Nephron (organoid): Measurements from ENCODE around the gene VAX1.

ENCODE experiments used
- H3K27ac Mint-ChIP-seq, 3 experiments: 2 replicates each; pipeline ENCODE4 v1.8.0; 2020; ENCODE audit warnings: mixed read lengths in 3 of 3, mild to moderate bottlenecking in 2 of 3, moderate library complexity in 1 of 3
- H3K27me3 Mint-ChIP-seq: 2 replicates; pipeline ENCODE4 v1.8.0; 2021; ENCODE audit warnings: low read depth, mild to moderate bottlenecking, moderate library complexity, mixed read lengths
- H3K36me3 Mint-ChIP-seq: 2 replicates; pipeline ENCODE4 v1.8.0; 2020; ENCODE audit warnings: low read depth, mixed read lengths
- H3K4me1 Mint-ChIP-seq: 2 replicates; pipeline ENCODE4 v1.8.0; 2020; ENCODE audit warnings: mixed read lengths
- H3K4me3 Mint-ChIP-seq, 3 experiments: 2 replicates each; pipeline ENCODE4 v1.8.0; 2020; ENCODE audit warnings: mild to moderate bottlenecking in 3 of 3, mixed read lengths in 3 of 3, moderate library complexity in 2 of 3
- H3K9me3 Mint-ChIP-seq: 2 replicates; pipeline ENCODE4 v1.8.0; 2020; ENCODE audit warnings: mixed read lengths
- TF ChIP-seq, protein P1 (sequence below), 3 experiments: fragments of 200-600 bp; sonication (generic); IDR thresholded peaks; one replicate each; pipeline ENCODE4 v1.5.0; 2021; ENCODE audit warnings: antibody characterized with exemption in 3 of 3; ENCODE audit not compliant: unreplicated experiment in 3 of 3

Gene VAX1

DNA sequence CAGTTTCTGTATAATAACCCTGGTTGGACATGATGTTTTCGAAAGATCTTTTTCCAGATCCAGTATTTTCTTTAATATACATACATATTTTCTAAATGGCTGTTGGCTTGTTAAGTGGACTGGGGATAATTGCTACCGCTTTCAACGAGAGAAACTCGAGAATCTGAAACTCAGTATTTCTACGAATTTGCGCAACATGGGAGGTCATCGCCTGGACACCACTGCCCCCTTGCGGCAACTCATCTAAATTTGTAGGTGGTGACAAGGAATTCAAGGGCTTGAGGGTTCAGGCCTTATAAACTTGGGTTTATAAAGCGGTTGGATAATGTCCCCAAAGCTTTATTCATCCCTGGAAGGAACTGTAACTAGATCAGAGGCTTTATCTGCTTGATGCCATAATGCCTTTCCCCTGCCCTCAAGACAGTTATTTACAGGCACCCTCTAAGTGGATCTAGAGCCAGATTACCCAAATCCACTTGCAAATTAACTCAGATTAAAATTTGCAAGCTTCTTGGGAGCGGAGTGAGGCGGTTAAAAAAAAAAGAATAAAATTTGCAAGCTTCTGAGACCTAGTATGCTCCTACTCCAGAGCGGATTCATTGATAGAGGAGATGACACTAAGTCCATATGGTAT is 37.9 kb upstream of the VAX1 start:
- Mint-ChIP-seq H3K4me3 (peak overlapping the region; percentile 73 to 85 (median 78)), H3K27ac (no peak overlapping the region), H3K36me3 (no peaks in the 10 kb centered on the region), H3K4me1 (peaks cover 11% of the 10 kb centered on the region), H3K27me3 (peaks cover 89% of the 10 kb centered on the region), H3K9me3 (no peaks in the 10 kb centered on the region)
- TF ChIP-seq, protein P1, sequence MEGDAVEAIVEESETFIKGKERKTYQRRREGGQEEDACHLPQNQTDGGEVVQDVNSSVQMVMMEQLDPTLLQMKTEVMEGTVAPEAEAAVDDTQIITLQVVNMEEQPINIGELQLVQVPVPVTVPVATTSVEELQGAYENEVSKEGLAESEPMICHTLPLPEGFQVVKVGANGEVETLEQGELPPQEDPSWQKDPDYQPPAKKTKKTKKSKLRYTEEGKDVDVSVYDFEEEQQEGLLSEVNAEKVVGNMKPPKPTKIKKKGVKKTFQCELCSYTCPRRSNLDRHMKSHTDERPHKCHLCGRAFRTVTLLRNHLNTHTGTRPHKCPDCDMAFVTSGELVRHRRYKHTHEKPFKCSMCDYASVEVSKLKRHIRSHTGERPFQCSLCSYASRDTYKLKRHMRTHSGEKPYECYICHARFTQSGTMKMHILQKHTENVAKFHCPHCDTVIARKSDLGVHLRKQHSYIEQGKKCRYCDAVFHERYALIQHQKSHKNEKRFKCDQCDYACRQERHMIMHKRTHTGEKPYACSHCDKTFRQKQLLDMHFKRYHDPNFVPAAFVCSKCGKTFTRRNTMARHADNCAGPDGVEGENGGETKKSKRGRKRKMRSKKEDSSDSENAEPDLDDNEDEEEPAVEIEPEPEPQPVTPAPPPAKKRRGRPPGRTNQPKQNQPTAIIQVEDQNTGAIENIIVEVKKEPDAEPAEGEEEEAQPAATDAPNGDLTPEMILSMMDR (IDR thresholded peaks at IDR 0.05; ENCODE audit: unreplicated experiment in 3 of 3) = peak; percentile 73 to 85 (median 85)

DNA sequence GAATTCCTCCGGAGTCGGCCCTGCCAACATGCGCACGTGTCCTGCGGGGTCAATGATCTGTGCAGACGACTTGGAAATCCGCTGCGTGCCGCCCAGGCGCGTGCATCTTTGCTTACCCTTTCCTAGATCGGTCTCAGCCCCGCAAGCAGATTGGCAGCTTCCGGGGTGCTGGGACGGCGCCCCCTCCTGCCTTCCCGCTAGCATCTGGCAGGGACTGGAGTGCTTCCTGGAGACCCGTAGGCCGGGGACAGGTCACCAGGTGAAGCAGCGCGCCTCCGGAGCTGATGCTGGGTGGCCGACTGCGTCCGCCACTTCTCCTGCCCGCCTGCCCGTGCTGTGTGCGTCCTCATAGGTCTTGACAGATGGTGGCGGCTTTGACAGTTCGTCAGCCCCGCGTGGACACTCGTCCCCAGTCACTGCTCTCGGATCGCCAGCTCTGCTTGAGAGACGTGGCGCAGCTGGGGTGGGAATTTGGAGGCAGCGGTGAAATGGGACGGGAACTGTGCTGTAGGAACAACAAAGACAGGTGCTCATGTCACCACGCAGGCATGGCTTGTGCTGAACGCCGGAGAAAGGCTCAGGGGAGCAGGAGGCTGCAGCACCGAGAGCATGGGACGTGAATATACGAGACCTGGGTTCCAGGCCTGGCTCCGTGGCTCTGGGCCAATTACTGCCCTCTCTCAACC is 37.3 kb upstream of the VAX1 start:
- no peaks in the 10 kb centered on the region for H3K9me3 Mint-ChIP-seq
- H3K4me3 Mint-ChIP-seq = peak overlapping the region; percentile 78 to 85 (median 81)
- H3K27ac Mint-ChIP-seq = no peak overlapping the region
- H3K4me1 Mint-ChIP-seq = peaks cover 11% of the 10 kb centered on the region
- TF ChIP-seq, protein P1 (IDR thresholded peaks at IDR 0.05; ENCODE audit: unreplicated experiment in 3 of 3) = peak in 1 of 3 experiments; percentile 4
- peaks cover 90% of the 10 kb centered on the region for H3K27me3 Mint-ChIP-seq
- H3K36me3 Mint-ChIP-seq = no peaks in the 10 kb centered on the region

DNA sequence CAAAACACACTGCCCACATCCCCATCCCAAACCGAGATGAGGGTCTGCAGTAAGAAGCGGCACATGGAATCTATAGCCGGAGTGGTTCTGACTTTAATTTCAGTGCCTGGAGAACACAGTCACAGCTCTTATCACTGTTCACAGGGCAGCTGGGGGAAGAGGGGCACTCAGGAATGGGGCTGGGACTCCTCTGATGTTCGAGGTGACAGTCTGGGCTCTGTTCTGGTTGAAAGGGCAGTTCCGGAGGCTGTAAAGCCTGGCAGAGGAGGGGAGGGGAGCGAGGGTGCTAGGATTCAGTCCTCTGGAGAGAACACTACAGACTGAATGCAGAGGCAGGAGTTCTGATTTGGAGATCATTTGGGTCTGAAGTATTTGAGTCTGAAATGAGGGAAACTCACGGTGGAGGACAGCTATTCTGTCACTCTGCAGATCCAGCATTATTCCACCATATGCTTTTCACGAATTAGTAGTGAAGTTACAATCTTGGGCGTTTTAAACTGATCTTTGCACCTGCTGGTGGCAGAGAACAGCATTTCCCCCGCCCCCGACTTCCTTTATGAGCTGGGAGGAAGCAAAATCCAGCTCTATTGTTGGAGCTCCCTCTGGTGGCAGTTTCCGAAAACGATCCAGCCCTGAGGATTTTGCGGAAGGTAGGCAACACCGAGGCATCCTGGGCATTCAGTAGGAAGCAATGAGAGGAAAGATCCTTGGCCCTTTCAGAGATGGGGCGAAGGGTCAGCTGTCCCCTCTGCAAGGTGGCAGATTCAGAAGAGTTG is 36.6 kb upstream of the VAX1 start:
- H3K36me3 Mint-ChIP-seq = no peaks in the 10 kb centered on the region
- H3K9me3 Mint-ChIP-seq = no peaks in the 10 kb centered on the region
- peak overlapping the region; percentile 78 to 85 (median 81) for H3K4me3 Mint-ChIP-seq
- H3K27me3 Mint-ChIP-seq = peaks cover 90% of the 10 kb centered on the region
- H3K4me1 Mint-ChIP-seq = peaks cover 14% of the 10 kb centered on the region
- TF ChIP-seq, protein P1 (IDR thresholded peaks at IDR 0.05; ENCODE audit: unreplicated experiment in 3 of 3) = peak; percentile 79 to 86 (median 83)
- no peak overlapping the region for H3K27ac Mint-ChIP-seq

DNA sequence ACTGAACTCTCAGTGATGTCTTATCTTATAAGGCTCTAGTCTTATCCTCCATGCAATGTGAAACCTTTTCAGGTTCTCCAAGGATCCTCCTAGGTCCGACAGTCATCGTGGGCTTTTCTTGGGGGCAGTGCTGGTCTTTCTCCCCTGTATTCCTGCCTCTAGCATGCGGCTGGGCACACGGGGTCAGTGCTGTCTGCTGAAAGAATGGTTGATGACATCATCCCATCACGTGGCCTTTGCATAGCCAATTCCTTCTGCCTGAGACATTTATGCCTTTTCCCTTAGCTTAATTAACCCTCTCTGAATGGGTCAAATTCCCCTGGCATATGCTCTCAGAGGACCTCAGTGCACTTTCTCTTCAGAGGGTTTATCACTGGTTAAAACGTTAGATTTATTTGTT is 32.2 kb upstream of the VAX1 start:
- peaks cover 100% of the 10 kb centered on the region for H3K27me3 Mint-ChIP-seq
- H3K36me3 Mint-ChIP-seq = no peaks in the 10 kb centered on the region
- TF ChIP-seq, protein P1 (IDR thresholded peaks at IDR 0.05; ENCODE audit: unreplicated experiment in 3 of 3) = no peak
- no peak overlapping the region for H3K4me3 Mint-ChIP-seq
- H3K4me1 Mint-ChIP-seq = peaks cover 13% of the 10 kb centered on the region
- no peak overlapping the region for H3K27ac Mint-ChIP-seq
- no peaks in the 10 kb centered on the region for H3K9me3 Mint-ChIP-seq

DNA sequence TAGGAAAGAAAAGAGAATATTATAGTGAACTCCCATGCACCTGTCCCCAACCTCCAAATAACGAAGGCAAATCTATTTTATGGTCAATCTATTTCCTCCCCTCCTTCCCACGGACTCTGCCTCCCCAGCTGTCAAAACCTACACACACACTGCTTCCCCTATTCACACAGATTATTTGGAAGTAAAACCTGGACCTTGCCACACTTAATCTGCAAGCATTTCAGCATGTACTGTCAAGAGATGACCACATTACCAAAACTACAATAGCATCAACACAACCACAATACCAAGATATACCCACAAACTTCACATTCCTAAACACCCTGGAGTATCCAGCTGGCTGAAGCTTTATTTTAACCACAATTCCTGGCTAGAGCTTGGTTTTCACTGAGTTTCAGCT is 31.4 kb upstream of the VAX1 start:
- no peaks in the 10 kb centered on the region for H3K36me3 Mint-ChIP-seq
- no peaks in the 10 kb centered on the region for H3K9me3 Mint-ChIP-seq
- peaks cover 15% of the 10 kb centered on the region for H3K4me1 Mint-ChIP-seq
- peaks cover 100% of the 10 kb centered on the region for H3K27me3 Mint-ChIP-seq
- no peak overlapping the region for H3K27ac Mint-ChIP-seq
- H3K4me3 Mint-ChIP-seq = peak overlapping the region in 2 of 3 experiments; percentile 34 to 35
- TF ChIP-seq, protein P1 (IDR thresholded peaks at IDR 0.05; ENCODE audit: unreplicated experiment in 3 of 3) = no peak
